Head of caudate nucleus (tissue), 42 donors: ENCODE data around the gene RAX2.
"Not testable (repeated sequence)": the region's sequence is repeated elsewhere in the genome, so short reads cannot be mapped to it uniquely, and the experiment has no call there.

ENCODE experiments used
- DNase-seq, 42 donors: peaks; one replicate each; pipeline versions ENCODE4 v3.0.0 to v3.0.0-alpha.2; 2020 to 2021; ENCODE audit warnings: mixed read lengths in 7 of 42
- intact Hi-C: fragments of 100-400 bp; cut with DNase I; formaldehyde crosslinking; loops from one replicate; pipeline ENCODE4 v1.15.0; 2022

The RAX2 gene

DNA sequence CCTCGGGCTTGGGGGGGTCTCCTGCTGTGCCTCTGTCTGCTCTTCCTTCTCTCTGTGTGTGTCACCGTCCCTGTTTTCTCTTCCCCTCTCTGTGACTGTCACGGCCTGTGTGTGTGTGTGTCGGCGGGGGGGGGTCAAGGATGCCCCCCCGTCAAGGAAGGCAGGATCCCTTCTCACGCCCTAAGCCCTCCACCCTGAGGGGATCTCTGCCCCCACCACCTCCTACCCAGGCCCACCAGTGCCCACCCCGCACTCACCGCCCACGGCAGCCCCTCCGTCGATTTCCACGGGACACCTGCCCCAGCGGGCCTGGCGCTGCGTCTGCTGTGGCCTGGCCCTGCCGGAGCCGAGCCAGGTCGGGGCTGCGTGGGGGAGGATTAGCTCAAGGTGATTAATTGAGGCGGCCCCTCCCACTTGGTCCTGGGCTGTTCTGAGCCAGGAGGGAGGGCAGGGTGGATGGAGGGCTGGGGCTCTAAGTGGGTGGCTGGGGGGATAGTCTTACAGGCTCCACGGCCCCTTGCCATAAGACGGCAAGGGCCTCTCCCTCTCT lies at the start of gene RAX2:
Gene RAX2, minus strand, starts transcription at position 323 of the 550 bp plus-strand sequence. CDS start 486 bp downstream, outside the sequence.
- DNase-seq: no peak
- intact Hi-C loops: no loop called here

DNA sequence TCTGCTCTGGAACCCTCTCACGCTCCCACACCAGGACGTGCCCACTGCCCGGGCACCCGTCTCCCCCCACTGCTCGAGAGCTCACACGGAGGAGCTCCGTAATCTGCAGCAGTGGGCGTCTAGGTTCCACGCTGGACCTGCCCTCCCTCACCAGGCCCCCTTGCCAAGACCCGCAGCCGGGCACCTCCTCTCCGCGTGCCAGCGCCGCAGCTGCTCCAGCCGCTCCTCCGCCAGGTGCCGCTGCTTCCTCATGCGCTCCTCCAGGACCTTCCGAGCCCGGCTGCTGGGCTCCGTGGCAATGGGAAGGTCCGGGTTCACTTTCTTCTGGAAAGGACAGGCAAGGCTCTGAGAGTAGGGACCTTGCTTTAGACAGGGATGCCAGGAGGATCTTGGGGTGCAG lies 49.1 kb upstream of the RAX2 start:
- no peak for DNase-seq
- intact Hi-C loops: no loop called here

DNA sequence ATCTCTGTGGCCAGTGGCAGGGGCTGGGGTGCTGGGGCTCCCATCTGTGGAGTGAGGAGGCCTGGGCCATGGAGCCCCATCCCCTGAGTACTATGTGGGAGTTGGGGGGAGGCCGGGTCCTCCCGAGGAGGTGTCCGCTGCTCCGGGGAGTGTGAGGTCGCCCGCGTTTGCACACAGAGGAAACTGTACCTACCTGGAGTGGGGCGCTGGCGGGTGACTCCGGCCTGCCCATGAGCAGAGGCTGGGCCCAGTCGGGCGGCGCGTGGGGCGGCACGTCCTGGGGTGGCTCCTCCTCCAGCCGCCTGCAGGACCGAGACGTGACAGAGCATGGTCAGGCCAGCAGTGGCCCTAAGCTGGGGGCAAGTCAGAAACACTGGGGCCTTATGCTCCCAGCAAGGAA lies 48.0 kb upstream of the RAX2 start:
- DNase-seq: no peak
- intact Hi-C loops: no loop called here

DNA sequence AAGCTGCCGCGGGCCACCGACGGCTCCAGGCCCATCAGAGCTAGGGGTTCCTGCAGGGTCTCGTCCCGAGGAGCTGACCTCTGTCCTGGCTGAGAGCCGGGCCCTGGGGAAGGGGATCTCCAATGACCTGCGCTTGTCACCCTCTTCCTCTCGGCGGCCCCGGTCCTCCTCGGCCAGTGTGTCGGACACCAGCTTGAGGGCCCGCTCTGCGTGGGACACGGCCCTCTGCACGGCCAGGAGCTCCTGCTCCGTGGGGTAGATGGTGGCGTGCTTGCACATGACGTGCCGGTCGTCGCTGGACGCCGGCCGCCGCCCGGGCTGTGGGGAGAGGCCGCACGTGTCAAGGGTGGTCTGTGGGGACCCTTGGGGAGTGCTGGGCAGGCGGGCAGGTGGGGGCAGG lies 46.9 kb upstream of the RAX2 start:
- no peak for DNase-seq
- intact Hi-C loops: no loop called here

DNA sequence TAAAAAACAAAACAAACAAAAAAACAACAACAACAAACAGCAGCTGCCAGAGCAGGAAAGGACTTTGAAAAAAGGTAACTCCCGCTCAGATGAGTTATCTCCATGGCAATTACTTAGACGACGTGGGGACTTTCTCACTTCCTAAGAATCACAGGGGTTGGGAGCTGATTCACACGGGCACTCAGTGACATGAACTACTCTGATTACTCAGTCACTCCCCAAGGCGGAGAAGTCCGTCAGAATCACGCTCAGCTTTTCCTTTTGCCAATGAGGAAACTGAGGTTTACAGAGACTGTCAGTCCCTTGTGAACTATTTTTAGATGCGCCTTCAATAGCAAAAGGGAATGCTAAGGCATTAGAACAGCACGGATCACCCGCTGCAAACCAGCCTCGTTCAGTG lies 46.4 kb upstream of the RAX2 start:
- DNase-seq: peak in 10 of 42 donors; percentile 14 to 47 (median 30)
- intact Hi-C loops: no loop called here

DNA sequence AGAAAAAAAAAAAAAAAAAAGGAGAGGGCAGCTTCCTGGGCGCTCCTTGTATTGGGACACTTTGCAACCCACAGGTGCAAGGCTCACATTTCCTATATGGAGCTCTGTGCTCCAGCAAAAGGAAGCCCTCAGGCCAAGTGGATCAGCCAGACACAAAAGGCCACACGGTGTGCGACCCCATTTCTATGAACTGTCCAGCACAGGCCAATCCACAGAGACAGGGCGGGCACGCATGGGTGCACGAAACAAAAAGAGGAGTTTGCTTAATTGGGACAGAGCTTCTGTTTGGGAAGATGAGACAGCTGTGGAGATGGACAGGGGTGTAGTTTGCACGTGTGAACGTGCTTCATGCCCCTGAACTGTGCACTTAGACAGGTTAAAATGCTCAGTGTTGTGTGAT lies 45.7 kb upstream of the RAX2 start:
- intact Hi-C loops: no loop called here
- DNase-seq: no peak

DNA sequence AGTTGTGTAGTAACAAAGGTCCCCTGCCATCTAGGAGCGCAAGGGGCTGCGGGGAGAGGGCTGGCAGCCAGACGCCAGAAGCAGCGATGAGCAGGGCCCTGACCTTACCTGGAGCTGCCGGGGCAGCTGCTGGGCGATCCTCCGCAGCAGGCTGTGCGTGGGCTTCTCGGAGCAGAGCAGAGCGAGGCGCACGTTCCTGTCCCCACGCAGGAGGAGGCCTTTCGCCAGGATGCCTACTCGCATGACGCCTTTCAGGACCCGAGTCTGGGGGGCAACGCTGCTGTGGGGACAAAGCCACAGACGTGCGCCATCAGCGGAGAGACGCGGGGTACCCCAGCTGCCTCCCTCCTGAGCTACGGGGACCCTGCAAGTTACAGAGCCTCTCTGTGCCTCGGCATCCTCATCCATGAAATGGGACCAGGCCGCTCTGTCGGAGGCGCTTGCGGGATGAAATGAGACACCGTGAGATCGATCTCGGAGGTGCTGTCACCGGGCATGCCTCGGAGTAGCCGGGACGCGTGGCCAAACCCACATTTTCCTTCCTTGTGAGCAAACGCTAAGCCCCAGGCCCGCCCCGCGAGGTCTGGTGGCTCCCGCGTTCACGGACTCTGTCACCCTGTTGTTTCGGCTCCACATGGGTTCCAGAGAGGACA lies 44.7 kb upstream of the RAX2 start:
- intact Hi-C loops: no loop called here
- DNase-seq: no peak

DNA sequence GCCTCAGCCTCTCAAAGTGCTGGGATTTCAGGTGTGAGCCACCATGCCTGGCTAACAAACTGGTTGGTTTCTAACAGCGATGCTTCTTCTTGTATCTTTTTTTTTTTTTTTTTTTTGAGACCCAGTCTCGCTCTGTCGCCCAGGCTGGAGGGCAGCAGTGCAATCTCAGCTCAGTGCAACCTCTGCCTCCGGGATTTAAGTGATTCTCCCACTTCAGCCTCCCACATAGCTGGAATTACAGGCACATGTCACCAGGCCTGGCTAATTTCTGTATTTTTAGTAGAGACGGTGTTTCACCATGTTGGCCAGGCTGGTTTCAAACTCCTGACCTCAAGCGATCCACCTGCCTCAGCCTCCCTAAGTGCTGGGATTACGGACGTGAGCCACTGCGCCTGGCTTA lies 44.1 kb upstream of the RAX2 start:
- DNase-seq, intact Hi-C loops: not testable (repeated sequence)

DNA sequence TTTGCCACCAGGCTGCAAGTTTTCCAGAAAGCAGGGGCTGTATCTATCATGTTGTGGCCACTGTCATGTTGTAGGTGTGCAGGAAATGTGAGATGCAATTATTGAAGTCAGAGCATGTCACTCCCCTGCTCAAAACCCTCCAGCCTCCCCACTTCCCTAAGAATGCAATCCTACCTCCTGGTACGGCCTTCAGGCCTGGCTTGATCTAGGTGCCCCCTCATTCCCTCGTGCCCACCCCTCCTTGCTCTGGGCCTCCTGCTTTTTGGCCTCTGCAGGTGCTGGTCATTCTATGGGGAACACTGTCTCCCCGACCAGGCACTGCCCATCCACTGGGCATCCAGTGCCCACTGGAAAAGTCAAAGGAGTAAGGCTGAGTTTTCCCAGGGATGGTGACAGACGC lies 42.6 kb upstream of the RAX2 start:
- no peak for DNase-seq
- intact Hi-C loops: no loop called here

DNA sequence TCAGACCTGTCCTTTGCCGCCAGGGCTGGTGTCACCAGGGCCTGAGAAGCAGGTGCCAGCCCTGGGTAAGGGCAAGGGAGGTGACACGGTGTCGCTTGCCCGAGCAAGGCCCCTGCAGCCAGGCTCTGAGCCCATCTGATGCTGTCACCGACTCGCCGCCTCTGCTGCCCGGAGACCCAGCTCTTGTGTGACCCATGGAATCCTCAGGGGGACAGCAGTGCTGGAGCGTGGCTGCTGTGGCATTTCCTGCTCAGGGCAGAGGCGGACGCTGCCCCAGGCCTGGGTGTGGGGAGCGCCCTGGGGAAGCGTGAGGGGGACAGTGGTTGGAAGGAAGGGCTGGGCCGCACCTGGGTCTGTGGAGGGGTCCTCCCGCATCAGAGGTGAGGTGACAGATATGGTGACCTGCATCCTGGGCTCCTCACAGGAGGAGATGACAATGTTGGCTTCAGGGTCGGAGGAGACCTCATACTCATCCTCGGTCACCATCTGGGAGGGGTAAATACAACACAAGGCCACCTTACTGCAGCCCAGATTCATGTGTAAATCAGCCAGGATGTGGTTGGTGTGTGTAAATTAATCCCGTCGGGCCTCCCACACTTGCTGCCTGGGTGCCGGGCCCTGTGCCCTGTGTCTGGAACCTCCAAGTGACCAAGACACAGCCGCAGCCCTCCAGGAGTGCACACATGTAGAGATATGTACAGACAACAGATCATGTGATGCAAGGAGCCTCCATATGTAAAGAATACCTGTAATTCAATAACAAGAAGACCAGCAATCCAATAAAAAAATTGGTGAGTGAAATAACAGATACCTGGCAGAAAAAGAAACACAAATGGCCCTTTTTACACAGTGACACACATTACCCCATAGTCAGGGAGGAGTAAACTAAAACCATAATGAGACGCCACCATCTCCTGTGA lies 41.7 kb upstream of the RAX2 start:
- no peak for DNase-seq
- intact Hi-C loops: no loop called here

DNA sequence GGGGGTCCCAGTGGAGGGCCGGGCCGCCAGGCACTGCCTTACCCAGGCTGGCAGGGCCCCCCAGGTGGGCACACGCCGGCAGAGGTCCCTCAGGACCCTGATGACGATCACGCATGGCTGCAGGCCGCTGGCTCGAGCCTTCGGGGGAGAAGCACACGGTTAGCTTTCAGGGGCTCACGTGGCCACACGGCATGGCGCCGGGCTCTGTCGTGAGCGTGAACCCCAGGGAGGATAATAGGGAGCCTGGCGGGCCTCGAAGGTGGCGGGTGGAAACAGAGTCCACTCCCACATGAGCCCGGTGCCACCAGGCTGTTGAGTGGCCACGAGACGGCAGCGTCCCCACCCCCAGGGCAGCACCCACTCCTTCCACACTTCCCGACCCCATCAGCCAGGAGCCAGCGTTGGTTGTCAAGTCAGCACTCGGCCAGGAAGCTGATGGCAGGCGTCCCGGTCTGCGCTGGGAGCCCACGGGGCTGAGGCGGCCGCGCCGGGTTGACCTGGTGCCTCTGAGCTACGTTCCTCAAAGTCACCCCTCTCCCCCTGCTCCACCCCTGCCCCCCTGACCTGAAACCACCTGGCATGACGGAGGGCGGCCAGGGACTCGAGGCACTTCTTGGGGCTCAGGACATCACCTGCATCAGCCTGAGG lies 38.8 kb upstream of the RAX2 start:
- intact Hi-C loops: no loop called here

DNA sequence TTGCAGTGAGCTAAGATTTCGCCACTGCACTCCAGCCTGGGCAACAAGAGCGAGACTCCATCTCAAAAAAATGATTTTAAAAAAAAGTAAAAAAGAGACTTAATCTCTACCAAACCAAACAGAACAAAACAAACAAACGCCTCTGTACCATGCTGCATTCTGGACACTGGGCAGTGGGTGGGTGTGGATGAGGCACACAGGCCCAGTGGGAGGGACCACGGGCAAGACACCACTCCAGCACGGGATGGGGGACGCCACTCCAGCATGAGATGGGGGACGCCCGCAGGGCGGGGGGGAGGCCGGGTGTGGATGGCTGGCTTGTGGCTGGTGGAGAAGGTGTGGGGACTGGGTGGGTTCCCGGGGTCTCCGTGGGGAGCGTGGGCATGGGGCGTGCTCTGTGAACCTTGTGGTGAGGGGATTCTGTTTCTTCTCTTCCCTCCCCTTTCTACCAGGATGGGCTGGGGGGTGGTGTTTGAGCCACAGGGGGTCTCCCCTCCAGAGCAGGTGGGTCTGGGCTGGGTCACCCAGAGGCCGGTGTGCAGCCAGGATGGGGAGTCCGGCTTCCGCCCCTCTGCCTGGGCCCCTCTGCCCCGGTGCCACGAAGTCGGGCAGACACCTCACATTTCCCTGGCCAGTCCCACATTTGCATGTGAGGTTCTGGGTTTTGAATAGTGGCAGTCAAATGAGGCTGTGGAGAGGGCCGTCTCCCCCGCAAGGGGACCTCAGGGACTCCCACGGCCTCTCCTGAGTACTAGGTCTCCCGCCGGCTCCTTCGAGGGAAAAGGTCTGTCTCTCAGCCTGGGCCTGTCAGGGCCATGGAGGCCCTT lies 38.1 kb upstream of the RAX2 start:
- no peak for DNase-seq
- intact Hi-C loops: no loop called here

More for the DNA sequence above, 38.8 kb upstream of the RAX2 start:
- peak in 1 of 42 donors; percentile 18 for DNase-seq

DNA sequence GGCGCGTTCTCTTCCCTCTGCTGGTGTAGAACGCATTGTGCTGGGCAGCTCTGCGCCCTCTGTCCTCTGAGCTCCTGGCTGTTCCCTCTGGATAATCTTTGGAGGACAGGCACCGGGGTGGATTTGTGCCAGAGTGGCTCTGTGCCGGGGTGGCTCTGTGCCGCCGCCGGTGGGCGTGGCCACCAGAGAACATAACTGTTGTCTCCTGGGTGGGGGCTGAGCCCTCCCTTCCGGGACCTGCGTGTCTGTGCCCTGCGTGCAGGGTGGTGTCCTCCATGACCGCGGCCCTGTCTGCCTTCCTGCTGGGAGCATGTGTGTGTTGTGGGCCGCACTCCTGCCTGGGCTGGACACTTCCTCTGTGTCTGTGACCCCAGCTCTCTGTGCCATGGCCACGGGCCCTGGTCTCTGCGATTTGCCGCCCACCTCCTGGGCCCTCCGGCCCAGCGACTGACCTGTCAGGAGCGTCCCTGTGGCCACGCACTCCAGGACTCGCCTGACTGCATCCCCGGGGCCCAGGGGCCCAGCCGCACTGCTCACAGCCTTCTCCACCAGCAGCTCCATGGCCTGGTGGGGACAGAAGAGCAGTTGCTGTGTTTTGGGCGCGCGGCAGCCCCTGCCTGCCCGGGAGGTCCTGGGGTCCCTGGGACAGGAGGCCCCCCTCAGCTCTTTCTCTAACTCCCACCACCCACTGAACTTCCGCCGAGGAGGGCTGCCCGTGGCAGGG lies 36.6 kb upstream of the RAX2 start:
- DNase-seq: no peak

DNA sequence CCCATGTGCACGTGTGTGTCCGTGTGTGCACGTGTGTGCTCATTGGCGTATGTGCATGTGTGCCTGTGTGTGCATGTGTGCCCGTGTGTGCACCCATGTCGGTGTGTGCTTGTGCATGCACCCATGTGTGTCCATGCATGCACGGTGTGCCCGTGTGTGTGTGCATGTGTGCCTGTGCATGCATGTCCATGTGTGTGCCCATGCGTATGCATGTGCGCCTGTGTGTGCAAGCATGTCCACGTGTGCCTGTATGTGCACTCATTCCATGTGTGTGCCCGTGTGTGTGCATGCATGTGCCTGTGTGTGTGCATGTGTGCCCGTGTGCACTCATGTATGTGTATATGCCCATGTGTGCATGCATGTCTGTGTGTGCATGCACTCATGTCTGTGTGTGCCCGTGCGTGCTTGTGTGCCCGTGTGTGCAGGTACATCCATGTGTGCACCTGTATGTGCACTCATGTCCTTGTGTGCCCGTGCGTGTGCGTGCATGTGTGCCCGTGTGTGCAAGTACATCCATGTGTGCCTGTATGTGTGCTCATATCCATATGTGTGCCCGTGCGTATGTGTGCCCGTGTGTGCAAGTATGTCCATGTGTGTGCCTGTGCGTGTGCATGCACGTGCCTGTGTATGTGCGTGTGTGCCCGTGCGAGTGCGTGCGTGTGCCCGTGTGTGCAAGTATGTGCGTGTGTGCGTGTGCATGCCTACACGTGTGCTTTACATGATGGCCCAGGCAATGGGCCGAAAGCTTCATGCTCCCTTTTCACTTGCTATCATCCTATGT lies 35.7 kb upstream of the RAX2 start:
- intact Hi-C loops: no loop called here

More for the DNA sequence above, 36.6 kb upstream of the RAX2 start:
- intact Hi-C loops: no loop called here

DNA sequence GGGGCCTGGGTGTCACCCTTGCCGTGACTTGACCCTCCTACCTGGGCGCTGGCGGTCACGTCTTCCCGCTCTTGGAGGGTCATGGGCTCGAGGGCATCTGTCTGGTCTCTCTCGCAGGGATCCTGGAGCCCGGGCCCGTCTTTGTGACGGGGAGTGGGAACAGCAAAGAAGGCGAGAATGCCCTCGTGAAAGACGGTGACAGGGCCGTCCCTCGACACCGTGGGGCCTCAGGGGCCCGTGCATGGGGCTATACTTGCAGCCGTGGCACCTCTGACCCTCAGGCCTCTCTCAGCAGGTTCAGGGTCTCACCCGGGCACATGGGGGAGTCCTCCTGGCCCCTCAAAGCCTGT lies 35.1 kb upstream of the RAX2 start:
- DNase-seq: no peak
- intact Hi-C loops: no loop called here

More for the DNA sequence above, 35.7 kb upstream of the RAX2 start:
- no peak for DNase-seq

DNA sequence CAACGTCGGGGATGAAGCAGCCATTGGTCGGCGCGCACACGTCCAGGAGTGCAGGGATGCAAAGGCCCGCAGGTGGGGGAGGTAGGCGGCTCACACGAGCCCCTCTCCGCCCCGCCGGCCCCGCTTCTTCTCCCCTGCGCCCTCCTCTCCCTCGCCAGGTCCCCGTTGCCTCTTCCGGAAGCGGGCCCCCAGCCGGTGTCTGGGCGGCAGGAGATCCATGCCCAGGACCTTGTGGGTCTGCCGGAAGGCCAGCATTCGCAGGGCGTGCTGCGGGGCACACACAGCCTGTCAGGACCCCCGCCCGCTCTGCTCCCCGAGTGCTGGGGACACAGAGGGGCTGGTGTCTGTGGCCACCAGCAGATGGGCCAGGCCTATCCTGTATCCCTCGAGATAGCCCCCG lies 33.8 kb upstream of the RAX2 start:
- no peak for DNase-seq

DNA sequence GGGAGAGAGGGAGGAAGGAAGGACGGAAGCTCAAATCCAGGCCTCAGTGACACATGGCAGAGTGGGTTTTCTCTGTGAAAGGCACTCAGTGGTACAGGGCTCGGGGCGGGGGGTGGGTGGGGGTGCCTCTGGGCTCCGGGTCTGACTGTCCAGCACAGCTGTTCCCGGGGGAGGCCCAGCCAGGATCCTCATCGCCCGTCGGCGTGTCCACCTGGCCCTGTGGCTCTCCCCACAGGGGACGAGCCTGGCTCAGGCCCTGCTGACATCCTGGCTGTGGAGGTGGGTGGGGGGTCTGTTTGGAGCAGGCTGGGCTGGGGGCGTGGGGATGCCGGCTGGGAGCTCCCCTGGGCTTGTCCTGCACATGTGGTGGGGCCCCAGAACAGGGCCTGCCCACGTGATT lies 32.4 kb upstream of the RAX2 start:
- no peak for DNase-seq
- intact Hi-C loops: no loop called here

More for the DNA sequence above, 33.8 kb upstream of the RAX2 start:
- intact Hi-C loops: no loop called here

DNA sequence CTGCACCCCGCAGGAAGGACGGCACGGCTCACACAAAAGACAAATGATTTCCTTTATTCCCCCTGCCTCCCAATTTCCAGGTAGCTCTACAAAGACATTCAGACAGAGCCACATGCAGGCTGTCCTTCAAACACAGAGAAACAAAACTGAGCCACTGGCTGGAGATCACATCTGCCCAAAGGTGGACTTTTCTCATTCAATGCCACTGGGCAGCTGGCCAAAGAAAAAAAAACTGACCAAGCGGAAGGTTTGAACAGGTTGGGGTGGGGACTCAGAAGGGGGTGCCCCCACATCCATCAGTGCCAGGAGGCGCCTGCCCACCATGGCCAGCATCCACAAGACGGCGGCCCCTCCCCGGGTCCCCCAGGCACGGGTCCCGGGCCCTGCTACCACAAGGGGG lies 32.0 kb upstream of the RAX2 start:
- DNase-seq: no peak
- intact Hi-C loops: no loop called here
